Thymus (tissue), 2 donors: Measurements from ENCODE around the gene SEMA4C. TPM values are rescaled to one million over a fixed set of nuclear protein-coding genes. Genes with fewer than 3 reads are reported as not detected.

ENCODE experiments used
- polyA plus RNA-seq: library from polyadenylated mRNA; stranded (reverse); fragments of 200-250 nt; gene quantifications from one replicate; pipeline ENCODE4 v1.2.3, GENCODE V29; 2013
- total RNA-seq: library from RNA; stranded (reverse); fragments of 120-200 nt; gene quantifications from one replicate; pipeline ENCODE4 v1.2.4, GENCODE V29; 2013
- donor health status: healthy.

The SEMA4C gene
- total and polyA plus RNA-seq, 2 donors, result 9.8 to 14.1 TPM

Other genes starting within 250 kb of the SEMA4C start
- 21.2 TPM for gene KANSL3, start 231.8 kb downstream of the SEMA4C start, total RNA-seq
- gene KANSL3, start 231.8 kb downstream of the SEMA4C start, polyA plus RNA-seq, result 27.2 TPM
- 0.05 TPM for gene FER1L5, start 227.3 kb downstream of the SEMA4C start, total RNA-seq
- gene FER1L5, start 227.3 kb downstream of the SEMA4C start, polyA plus RNA-seq, result 0.09 TPM
- gene LMAN2L, start 130.0 kb downstream of the SEMA4C start, total RNA-seq, result 16.0 TPM
- 10.9 TPM for gene LMAN2L, start 130.0 kb downstream of the SEMA4C start, polyA plus RNA-seq
- gene CNNM4, start 109.2 kb downstream of the SEMA4C start, total RNA-seq, result 2.4 TPM
- 3.1 TPM for gene CNNM4, start 109.2 kb downstream of the SEMA4C start, polyA plus RNA-seq
- 5.3 TPM for gene CNNM3, start 53.8 kb downstream of the SEMA4C start, total RNA-seq
- 7.3 TPM for gene CNNM3, start 53.8 kb downstream of the SEMA4C start, polyA plus RNA-seq
- gene ANKRD23, start 26.1 kb downstream of the SEMA4C start, total RNA-seq, result 3.4 TPM
- gene ANKRD23, start 26.1 kb downstream of the SEMA4C start, polyA plus RNA-seq, result 7.5 TPM
- gene ANKRD39, start 12.1 kb downstream of the SEMA4C start, total RNA-seq, result 14.2 TPM
- gene ANKRD39, start 12.1 kb downstream of the SEMA4C start, polyA plus RNA-seq, result 10.0 TPM
- gene FAM178B, start 116.5 kb upstream of the SEMA4C start, total RNA-seq, result 0.76 TPM
- gene FAM178B, start 116.5 kb upstream of the SEMA4C start, polyA plus RNA-seq, result 3.5 TPM
- 7.6 TPM for gene FAHD2B, start 224.8 kb upstream of the SEMA4C start, total RNA-seq
- gene FAHD2B, start 224.8 kb upstream of the SEMA4C start, polyA plus RNA-seq, result 11.5 TPM
- gene ANKRD36, start 243.1 kb upstream of the SEMA4C start, total RNA-seq, result 26.8 TPM
- gene ANKRD36, start 243.1 kb upstream of the SEMA4C start, polyA plus RNA-seq, result 12.9 TPM